ENCODE results near the gene GRIK3.

DNA sequence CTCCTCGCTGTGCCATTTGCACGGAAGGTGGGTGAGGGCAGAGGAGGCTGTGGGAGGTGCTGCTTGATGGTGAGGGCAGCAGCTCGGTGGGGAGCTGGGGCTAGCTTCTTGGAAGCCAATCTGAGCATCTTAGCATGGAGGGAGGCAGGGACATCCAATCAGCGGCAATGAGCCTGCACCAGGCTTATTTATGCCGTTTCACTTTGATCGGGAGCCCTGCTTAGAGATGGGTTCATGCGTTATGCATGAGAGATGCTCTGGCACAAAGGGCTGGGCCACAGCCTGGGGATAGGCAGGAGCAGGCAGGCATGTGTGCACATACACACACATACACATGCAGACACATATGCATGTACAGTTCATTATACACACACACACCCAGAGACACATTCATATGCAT lies 220.2 kb downstream of the GRIK3 start:
- TF ChIP-seq, protein P1, sequence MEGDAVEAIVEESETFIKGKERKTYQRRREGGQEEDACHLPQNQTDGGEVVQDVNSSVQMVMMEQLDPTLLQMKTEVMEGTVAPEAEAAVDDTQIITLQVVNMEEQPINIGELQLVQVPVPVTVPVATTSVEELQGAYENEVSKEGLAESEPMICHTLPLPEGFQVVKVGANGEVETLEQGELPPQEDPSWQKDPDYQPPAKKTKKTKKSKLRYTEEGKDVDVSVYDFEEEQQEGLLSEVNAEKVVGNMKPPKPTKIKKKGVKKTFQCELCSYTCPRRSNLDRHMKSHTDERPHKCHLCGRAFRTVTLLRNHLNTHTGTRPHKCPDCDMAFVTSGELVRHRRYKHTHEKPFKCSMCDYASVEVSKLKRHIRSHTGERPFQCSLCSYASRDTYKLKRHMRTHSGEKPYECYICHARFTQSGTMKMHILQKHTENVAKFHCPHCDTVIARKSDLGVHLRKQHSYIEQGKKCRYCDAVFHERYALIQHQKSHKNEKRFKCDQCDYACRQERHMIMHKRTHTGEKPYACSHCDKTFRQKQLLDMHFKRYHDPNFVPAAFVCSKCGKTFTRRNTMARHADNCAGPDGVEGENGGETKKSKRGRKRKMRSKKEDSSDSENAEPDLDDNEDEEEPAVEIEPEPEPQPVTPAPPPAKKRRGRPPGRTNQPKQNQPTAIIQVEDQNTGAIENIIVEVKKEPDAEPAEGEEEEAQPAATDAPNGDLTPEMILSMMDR (IDR thresholded peaks at IDR 0.05), result no peak
- no peak for TF ChIP-seq POLR2A (IDR thresholded peaks at IDR 0.05)

Data from right lobe of liver (tissue), 4 donors.